GM12878 (cell line): ENCODE measurements around the gene TUBB3.

Experiments used
- CTCF ChIP-seq, 3 experiments: IDR thresholded peaks in 2 of 3; conservative IDR thresholded peaks in 1 of 3; 2 replicates each; pipeline ENCODE4 v1.5.1; 2011; ENCODE audit warnings: low read depth in 3 of 3, low read length in 3 of 3, mild to moderate bottlenecking in 3 of 3, control low read depth in 2 of 3, moderate library complexity in 2 of 3, inconsistent platforms in 1 of 3, mixed read lengths in 1 of 3; ENCODE audit not compliant: control insufficient read depth in 2 of 3, insufficient read depth in 1 of 3; ENCODE audit errors: extremely low read depth in 1 of 3
- EP300 ChIP-seq, 2 experiments: fragments of 150-350 bp in 1 of 2; IDR thresholded peaks; 2 replicates each; pipeline ENCODE4 v1.6.1; 2011 to 2012; ENCODE audit warnings: low read depth in 2 of 2, low read length in 2 of 2, borderline replicate concordance in 1 of 2, improper control_type of control experiment in 1 of 2, inconsistent platforms in 1 of 2; ENCODE audit not compliant: control insufficient read depth in 1 of 2
- MAX ChIP-seq: IDR thresholded peaks from 2 replicates; pipeline ENCODE4 v1.6.1; 2012; ENCODE audit warnings: low read depth, low read length, improper control_type of control experiment
- POLR2A ChIP-seq: IDR thresholded peaks from 2 replicates; pipeline ENCODE4 v1.6.1; 2011; ENCODE audit warnings: low read depth, mild to moderate bottlenecking, low read length
- SP1 ChIP-seq: IDR thresholded peaks from one replicate; pipeline ENCODE4 v1.6.1; 2011; ENCODE audit warnings: low read depth, low read length
- SREBF1 ChIP-seq: IDR thresholded peaks from 2 replicates; pipeline ENCODE4 v1.6.1; 2012; ENCODE audit warnings: mild to moderate bottlenecking, low read length
- SUZ12 ChIP-seq: fragments of 200-600 bp; sonication (generic); IDR thresholded peaks from one replicate; pipeline ENCODE4 v1.6.1; 2018; ENCODE audit warnings: antibody characterized with exemption, mild to moderate bottlenecking; ENCODE audit not compliant: unreplicated experiment
- USF2 ChIP-seq: IDR thresholded peaks from 2 replicates; pipeline ENCODE4 v1.6.1; 2011; ENCODE audit warnings: low read depth, low read length, improper control_type of control experiment, borderline replicate concordance
- ZZZ3 ChIP-seq: IDR thresholded peaks from 2 replicates; pipeline ENCODE4 v1.6.1; 2011; ENCODE audit warnings: low read depth; ENCODE audit not compliant: control insufficient read depth, insufficient read length

GRCh38 chr16:89897204-89897603 is 25.9 kb upstream of the TUBB3 start:
- no peak for TF ChIP-seq SP1
- TF ChIP-seq CTCF (IDR thresholded peaks at IDR 0.05 in 2 of 3, conservative IDR thresholded peaks at IDR 0.05 in 1 of 3; ENCODE audit: control insufficient read depth in 2 of 3, extremely low read depth in 1 of 3, insufficient read depth in 1 of 3, low read depth in 3 of 3, low read length in 3 of 3) = no peak
- TF ChIP-seq SUZ12 = no peak
- TF ChIP-seq SREBF1 = no peak
- TF ChIP-seq EP300 (IDR thresholded peaks at IDR 0.05; ENCODE audit: borderline replicate concordance in 1 of 2, control insufficient read depth in 1 of 2, low read depth in 2 of 2, low read length in 2 of 2) = no peak
- TF ChIP-seq POLR2A = no peak
- no peak for TF ChIP-seq MAX
- no peak for TF ChIP-seq USF2
- no peak for TF ChIP-seq ZZZ3
